ENCODE results near the gene BIRC5. TPM values are rescaled to one million over a fixed set of nuclear protein-coding genes. Genes with fewer than 3 reads are reported as not detected.
"Not testable (repeated sequence)": the region's sequence is repeated elsewhere in the genome, so short reads cannot be mapped to it uniquely, and the experiment has no call there.

BIRC5 gene
- total and polyA plus RNA-seq, 8 donors = 3.4 to 10.5 (median 6.4) TPM; not detected in 1

- peak; percentile 92 to 94 for DNase-seq
- 1% methylated on average over 30 to 83 of the region's 84 CpGs; no CpG with 5 or more reads in 1 of the 5 donors for WGBS, 5 donors
- no peak for TF ChIP-seq POLR2A (IDR thresholded peaks at IDR 0.05)
- TF ChIP-seq EP300 (IDR thresholded peaks at IDR 0.05) = no peak
- no peak for TF ChIP-seq CTCF (IDR thresholded peaks at IDR 0.05)
- peak; percentile 41 to 96 (median 94) for TF ChIP-seq POLR2AphosphoS5 (IDR thresholded peaks at IDR 0.05)
- intact Hi-C loops (cut with DNase I; ENCODE audit: low total_unique reads) = no loop called here
- peak within 1 kb of the TSS; percentile 73 to 97 (median 92) for H3K4me3 ChIP-seq
- no peaks in the 10 kb centered on the region for H3K9me3 ChIP-seq
- H3K27me3 ChIP-seq = no peaks in the 10 kb centered on the region
- peaks cover 6 to 24% (median 21%) of the 10 kb centered on the region in 4 donors for H3K36me3 ChIP-seq
- H3K4me1 ChIP-seq = peaks cover 43 to 60% (median 56%) of the 10 kb centered on the region in 4 donors
- H3K27ac ChIP-seq = peak within 1 kb of the TSS; percentile 90 to 97 (median 93)
Measured at GRCh38 chr17:78168242-78168902, 45.7 kb upstream of the BIRC5 start, which contains the start of gene SYNGR2. TSS of gene SYNGR2 (plus strand) at chr17:78168581. CDS start at chr17:78168617, 36 bp downstream.

- peak; percentile 72 to 80 for DNase-seq
Measured at GRCh38 chr17:78168903-78169793, 44.9 kb upstream of the BIRC5 start.

GRCh38 chr17:78170692-78171590 lies 43.1 kb upstream of the BIRC5 start:
- Histone ChIP-seq H3K27ac (peak overlapping the region; percentile 5 to 97 (median 93)), H3K4me1 (peaks cover 69 to 77% (median 74%) of the 10 kb centered on the region in 4 donors), H3K9me3 (no peaks in the 10 kb centered on the region), H3K4me3 (peak overlapping the region in 1 of 4 donors; percentile 10), H3K36me3 (peaks cover 6 to 24% (median 21%) of the 10 kb centered on the region in 4 donors), H3K27me3 (no peaks in the 10 kb centered on the region)
- no peak for TF ChIP-seq CTCF (IDR thresholded peaks at IDR 0.05)
- no peak for TF ChIP-seq POLR2AphosphoS5 (IDR thresholded peaks at IDR 0.05)
- no peak for TF ChIP-seq POLR2A (IDR thresholded peaks at IDR 0.05)
- no peak for TF ChIP-seq EP300 (IDR thresholded peaks at IDR 0.05)
- 71 to 79% (median 74%) methylated on average over 30 to 31 of the region's 31 CpGs for WGBS, 5 donors
- intact Hi-C loops (cut with DNase I; ENCODE audit: low total_unique reads) = no loop called here
- no peak for DNase-seq

More at GRCh38 chr17:78168903-78169793, 44.9 kb upstream of the BIRC5 start:
- intact Hi-C loops (cut with DNase I; ENCODE audit: low total_unique reads) = no loop called here
- Histone ChIP-seq H3K27ac (peak overlapping the region; percentile 90 to 97 (median 93)), H3K36me3 (peaks cover 6 to 24% (median 21%) of the 10 kb centered on the region in 4 donors), H3K9me3 (no peaks in the 10 kb centered on the region), H3K27me3 (no peaks in the 10 kb centered on the region), H3K4me1 (peaks cover 51 to 62% (median 61%) of the 10 kb centered on the region in 4 donors), H3K4me3 (peak overlapping the region; percentile 73 to 97 (median 92))
- 0 to 7% (median 6%) methylated on average over 5 to 38 of the region's 38 CpGs for WGBS, 5 donors
- no peak for TF ChIP-seq POLR2A (IDR thresholded peaks at IDR 0.05)
- no peak for TF ChIP-seq CTCF (IDR thresholded peaks at IDR 0.05)
- TF ChIP-seq EP300 (IDR thresholded peaks at IDR 0.05) = no peak
- no peak for TF ChIP-seq POLR2AphosphoS5 (IDR thresholded peaks at IDR 0.05)

- Histone ChIP-seq H3K4me3 (peak overlapping the region in 2 of 4 donors; percentile 10 to 33), H3K4me1 (peaks cover 76 to 85% (median 81%) of the 10 kb centered on the region in 4 donors), H3K27ac (peak overlapping the region; percentile 73 to 97 (median 93)), H3K36me3 (peaks cover 6 to 24% (median 21%) of the 10 kb centered on the region in 4 donors)
- H3K9me3 ChIP-seq; DNase-seq; intact Hi-C loops (cut with DNase I; ENCODE audit: low total_unique reads); H3K27me3 ChIP-seq: not testable (repeated sequence)
- 66 to 73% (median 68%) methylated on average over 15 to 19 of the region's 19 CpGs for WGBS, 5 donors
Measured at GRCh38 chr17:78171591-78172248, 42.3 kb upstream of the BIRC5 start.

Data from stomach (tissue), 9 donors.